Measurements from ENCODE around the gene ZDHHC20.

Gene ZDHHC20

DNA sequence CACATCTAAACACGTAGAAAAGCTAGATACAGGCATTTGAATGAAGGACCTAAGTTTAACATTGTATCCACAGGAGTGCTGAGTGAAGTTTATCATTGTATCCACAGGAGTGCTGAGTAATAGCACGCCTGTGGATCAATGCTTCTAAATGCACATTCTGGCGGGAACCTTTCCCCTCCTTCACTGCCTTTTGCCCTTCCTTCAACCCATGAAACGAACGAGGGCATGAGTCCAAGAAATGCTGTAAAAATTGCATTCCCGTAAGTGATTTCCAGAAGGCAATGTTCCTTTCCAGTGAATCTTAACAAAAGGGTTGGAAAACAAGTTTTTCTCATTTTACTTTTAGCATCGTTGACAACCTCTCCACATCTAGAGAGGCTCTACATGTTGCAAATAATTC is 88.1 kb downstream of the ZDHHC20 start:
- DNase-seq (ENCODE audit: low read depth): no peak
- no peak overlapping the region for H3K4me3 ChIP-seq (ENCODE audit: low read depth, low read length)

DNA sequence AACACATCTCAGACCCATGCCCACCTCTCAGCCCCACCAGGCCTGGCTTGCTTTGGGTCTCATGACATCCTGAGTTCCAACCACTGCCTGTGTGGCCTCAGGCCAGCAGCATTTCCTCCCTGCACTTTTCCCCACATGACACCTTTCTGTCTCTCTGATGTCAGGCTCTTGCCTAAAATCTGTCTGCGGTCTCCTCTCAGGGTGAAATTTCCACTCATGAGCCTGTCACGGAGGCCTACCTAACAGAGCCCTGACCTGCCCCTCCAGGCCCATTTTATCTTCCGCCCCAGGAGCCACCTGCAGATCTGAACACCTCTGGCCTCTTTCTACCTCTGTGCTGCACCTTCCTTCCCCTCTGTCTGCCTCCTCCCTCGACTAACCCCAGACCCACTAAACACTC is 93.5 kb downstream of the ZDHHC20 start:
- DNase-seq (ENCODE audit: low read depth): no peak
- H3K4me3 ChIP-seq (ENCODE audit: low read depth, low read length): no peak overlapping the region

DNA sequence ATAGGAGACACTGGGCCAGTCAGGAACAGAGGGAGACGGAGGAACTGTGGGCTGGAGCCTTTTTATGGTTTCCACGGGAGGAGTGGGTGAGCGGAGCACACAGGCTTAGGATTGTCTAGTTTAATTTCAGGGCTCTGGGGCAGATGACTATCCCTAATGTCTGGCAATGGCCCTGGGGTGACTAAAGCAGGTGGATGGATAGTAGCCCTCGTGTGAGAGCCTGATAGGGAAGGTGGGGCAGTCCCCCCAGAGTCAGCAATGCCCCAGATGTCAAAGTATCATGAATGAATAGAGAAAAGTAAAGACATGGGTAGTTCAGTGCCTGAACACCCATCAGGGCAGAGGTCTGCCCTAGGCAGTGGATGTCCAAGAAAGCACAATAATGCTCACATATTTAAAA is 94.2 kb downstream of the ZDHHC20 start:
- no peak for DNase-seq (ENCODE audit: low read depth)
- H3K4me3 ChIP-seq (ENCODE audit: low read depth, low read length): no peak overlapping the region

DNA sequence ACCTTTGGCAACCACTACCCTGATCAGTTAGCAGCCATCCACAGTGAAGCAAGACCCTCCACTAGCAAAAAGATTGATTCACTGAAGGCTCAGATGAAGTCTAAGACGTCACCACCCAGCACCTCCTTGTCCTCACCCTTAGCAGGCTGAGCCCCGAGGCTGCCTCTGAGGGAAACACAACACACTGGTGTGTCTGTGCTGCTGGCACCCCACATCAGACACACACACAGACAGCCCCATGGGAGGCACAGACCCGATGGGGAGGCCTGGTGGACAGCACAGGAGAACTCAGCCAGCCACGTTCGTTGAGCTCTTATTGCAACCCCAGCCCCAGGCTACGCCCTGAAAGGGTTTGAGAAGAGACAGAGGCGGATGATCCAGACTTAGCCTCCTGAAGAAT is 94.7 kb downstream of the ZDHHC20 start:
- no peak for DNase-seq (ENCODE audit: low read depth)
- H3K4me3 ChIP-seq (ENCODE audit: low read depth, low read length): no peak overlapping the region

DNA sequence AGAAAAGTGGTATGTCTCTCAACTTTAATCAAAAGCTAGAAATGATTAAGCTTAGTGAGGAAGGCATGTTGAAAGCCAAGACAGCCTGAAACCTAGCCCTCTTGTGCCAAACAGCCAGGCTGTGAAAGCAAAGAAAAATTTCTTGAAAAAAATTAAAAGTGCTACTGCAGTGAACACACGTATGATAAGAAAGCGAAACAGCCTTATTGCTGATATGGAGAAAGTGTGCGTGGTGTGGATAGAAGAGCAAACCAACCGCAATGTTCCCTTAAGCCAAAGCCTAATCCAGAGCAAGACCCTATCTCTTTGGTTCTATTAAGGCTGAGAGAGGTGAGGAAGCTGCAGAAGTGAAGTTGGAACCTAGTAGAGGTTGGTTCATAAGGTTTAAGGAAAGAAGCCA is 96.4 kb downstream of the ZDHHC20 start:
- H3K4me3 ChIP-seq (ENCODE audit: low read depth, low read length): no peak overlapping the region

DNA sequence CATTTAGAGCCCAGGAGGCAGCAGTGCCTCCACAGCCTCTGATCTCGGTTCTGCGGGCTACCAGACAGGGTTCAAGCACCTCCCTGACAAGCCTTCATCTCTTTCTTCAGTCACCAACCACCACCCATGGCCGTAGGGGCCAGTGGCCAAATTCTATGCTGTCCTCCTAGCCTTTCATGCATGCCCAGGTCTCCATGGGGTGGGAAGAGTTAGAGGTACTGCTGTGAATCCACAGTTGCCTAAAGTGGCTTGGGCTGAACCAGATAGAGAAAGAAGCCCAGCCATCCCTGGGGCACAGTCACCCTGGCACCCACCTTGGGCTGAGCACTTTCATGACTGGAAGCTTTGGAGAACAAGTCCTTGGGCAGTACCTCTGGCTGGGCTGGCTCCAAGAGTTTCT is 97.4 kb downstream of the ZDHHC20 start:
- H3K4me3 ChIP-seq (ENCODE audit: low read depth, low read length): no peak overlapping the region
- DNase-seq (ENCODE audit: low read depth): no peak

More for the DNA sequence above, 96.4 kb downstream of the ZDHHC20 start:
- no peak for DNase-seq (ENCODE audit: low read depth)

DNA sequence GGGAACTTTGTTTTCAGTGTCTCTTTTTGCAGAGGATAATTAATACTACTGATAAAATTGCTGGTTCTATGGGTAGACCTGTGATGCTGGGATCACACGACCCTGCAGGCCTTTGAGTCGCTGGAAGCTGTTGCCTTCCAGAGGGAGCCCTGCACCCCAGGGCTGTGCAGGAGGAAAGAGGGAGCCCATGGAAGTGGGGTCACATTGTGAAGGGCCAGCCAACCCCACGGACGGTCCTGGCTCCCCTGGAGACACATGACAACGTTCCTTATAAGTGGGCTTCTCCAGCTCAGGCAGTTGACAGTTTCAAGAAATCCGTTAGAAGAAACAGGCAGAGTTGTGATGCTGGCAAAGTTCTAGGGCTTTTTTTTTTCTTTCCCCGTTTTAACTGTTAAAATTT is 98.0 kb downstream of the ZDHHC20 start:
- DNase-seq (ENCODE audit: low read depth): no peak
- no peak overlapping the region for H3K4me3 ChIP-seq (ENCODE audit: low read depth, low read length)

DNA sequence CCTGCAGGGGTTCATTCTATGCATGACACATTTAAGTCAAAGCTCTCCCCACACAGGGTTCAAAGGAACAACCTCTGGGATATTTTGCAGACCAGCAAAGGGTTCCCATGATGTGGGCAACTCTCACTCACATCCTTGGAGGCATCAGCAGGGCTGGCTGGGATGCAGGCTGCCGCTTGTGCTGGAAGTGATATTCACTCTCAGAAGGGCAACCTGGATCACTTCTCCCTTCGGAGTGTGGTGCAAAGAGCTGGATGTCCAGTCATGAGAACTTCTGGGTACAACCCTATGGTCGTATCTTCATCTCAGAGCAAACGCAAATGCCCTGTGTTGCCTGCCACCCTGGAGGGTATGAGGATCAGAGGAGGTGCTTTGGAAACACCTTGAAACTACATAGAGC is 98.6 kb downstream of the ZDHHC20 start:
- H3K4me3 ChIP-seq (ENCODE audit: low read depth, low read length): no peak overlapping the region
- no peak for DNase-seq (ENCODE audit: low read depth)

DNA sequence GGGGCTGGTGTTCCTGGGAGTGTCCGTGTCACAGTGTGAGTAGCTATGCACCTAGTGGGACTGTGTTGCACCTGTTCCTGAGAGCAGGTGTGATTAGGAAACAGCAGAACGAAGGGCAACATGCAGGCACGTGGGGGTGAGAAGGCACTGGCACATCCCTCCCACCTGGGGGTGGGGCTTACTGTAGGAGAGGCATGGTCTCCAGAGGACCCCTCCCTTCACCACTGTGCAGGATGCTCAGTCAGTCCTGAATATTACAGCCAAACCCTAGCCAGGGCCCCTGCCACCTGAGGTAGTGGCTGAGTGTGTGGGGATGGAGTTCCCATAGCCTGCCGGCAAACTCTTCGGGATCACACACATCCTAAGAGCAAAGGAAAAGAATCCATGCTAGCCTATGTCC is 99.2 kb downstream of the ZDHHC20 start:
- no peak for DNase-seq (ENCODE audit: low read depth)
- no peak overlapping the region for H3K4me3 ChIP-seq (ENCODE audit: low read depth, low read length)

DNA sequence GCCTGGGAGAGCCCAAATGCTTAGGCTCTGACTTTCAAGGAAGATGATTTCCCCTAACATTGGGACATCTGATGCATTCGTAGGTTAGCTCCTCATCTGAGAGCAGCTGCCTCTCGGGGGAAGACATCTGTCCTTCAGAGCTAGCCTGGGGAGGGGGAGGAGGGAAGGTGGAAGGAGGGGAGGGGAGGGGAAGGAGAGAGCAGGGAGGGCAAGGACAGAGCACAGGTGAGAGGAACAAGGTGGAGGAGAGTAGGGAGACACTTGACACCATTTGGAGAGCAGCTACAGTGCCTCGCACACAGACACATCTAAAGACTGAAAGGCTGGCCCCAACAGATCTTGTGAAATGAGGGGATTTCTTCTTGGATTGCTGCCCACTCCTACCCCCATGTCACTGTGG is 103.8 kb downstream of the ZDHHC20 start:
- H3K4me3 ChIP-seq (ENCODE audit: low read depth, low read length): no peak overlapping the region
- no peak for DNase-seq (ENCODE audit: low read depth)

DNA sequence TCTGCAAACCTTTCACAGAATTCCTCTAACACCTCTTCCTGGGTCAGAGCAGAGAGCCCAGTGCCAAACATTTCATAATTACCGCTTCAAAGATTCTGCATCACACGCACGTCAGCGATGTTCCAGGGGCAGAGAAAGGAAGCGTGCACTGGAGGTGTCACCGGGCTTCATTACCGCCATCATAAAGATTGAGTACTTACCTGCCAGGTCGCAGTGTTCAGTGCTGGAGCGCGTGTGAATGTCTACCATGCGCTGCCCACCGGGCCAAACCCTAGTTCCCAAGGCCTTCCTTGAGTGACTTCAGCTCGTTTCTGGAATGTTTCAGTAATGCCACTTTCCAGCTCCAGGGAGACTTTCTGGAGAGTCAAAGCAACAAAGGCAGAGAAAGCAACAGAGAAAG is 104.4 kb downstream of the ZDHHC20 start:
- DNase-seq (ENCODE audit: low read depth): no peak
- H3K4me3 ChIP-seq (ENCODE audit: low read depth, low read length): no peak overlapping the region

DNA sequence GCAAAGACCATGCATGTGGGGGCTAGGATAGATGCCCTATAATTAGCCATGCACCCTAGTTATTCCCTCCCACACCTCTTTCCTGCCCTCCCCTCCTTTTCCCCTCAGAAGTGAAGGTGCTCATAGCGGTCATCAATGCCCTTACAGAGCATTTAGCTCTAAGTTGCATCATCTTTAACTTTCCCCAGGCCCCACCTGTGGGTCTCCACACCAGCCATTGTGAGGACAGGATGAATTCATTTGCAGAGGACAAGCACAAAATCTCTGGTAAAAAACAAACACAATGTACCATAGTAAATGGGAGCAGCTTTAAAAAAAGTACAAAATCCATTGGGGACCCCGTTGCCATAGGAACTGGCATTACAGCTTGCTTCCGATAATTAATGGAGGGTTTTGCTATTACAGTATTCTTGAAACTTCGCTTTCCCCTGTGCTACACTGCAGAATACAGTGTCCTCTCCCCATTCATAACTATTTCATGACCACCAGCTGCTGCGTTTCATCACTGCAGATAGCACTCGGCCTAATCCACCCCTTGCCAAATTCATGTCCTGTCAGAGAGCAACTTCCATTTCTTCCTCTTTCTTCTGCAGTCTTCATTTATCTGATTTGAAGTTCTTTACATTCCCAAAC is 110.5 kb downstream of the ZDHHC20 start:
- DNase-seq (ENCODE audit: low read depth): no peak

DNA sequence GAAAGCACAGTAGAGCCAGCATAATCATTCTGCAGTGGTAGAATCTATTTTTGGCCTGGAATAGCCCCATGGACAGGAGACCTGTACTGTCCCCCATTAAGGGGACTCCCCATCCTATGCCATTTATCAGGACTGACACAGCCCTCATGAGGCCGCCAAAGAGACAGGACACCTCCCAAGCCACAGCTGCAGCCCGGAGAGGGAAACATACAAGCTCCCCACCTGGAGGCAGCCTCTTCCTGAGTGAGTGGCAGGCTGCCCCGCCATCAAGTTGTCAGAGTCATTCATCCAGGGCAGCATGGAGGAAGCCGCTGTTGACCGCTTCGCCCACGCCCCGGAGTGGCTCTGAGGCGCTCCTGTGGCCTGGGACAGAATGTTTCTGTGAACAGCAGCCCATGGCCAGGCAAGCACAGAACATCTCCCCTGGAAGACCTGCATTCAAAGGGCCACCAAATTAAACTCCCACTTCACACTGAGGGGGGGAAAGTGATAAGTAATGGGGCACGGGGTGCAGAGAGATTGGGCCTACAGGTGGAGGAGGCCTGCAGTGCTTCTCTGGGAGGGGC is 111.3 kb downstream of the ZDHHC20 start:
- no peak for DNase-seq (ENCODE audit: low read depth)
- H3K4me3 ChIP-seq (ENCODE audit: low read depth, low read length): no peak overlapping the region

More for the DNA sequence above, 110.5 kb downstream of the ZDHHC20 start:
- no peak overlapping the region for H3K4me3 ChIP-seq (ENCODE audit: low read depth, low read length)

DNA sequence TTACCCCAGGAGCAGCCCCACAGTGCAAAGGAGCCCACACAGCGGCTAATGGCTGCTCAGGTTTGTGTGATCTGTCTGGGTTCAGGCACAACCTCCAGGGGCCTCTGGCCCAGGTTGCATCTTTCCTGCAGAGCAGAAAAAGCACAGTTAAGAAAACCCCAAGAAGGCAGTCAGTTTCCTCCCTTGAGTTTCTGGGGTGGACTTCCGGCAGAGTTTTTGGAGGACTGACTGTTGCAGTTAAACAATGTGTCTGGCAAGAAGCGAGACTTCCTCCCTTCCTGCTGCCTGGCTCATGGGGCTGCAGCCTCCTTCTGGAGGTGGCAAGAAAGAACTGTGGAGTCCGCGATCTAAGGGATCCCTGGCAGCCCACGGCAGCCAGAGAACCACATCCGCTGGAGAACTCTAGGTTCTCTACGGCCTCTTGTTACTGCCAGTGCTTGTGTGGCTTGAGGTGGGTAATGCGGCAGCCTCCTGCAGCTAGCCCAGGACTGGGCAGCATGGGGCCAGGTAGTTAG is 114.4 kb downstream of the ZDHHC20 start:
- no peak for DNase-seq (ENCODE audit: low read depth)
- H3K4me3 ChIP-seq (ENCODE audit: low read depth, low read length): no peak overlapping the region

DNA sequence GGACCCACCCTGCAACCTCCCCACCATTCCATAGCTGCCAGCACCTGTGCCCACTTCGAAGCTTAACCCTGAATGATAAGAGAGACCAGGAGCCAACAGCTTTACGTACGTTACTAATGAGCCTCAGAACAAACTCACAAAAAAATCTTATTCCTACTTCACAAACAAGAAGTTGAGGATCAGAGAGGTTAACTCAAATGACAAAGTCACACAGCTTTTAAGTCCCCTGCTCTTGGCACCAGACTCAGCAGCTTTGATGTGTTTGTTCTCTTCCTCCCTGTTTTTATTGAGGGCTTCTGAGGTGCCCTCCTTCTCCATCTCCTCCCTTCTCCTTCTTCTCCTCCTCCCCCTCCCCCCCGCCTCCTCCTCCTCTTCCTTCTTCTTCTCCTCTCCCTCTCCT is 115.4 kb downstream of the ZDHHC20 start:
- no peak overlapping the region for H3K4me3 ChIP-seq (ENCODE audit: low read depth, low read length)

DNA sequence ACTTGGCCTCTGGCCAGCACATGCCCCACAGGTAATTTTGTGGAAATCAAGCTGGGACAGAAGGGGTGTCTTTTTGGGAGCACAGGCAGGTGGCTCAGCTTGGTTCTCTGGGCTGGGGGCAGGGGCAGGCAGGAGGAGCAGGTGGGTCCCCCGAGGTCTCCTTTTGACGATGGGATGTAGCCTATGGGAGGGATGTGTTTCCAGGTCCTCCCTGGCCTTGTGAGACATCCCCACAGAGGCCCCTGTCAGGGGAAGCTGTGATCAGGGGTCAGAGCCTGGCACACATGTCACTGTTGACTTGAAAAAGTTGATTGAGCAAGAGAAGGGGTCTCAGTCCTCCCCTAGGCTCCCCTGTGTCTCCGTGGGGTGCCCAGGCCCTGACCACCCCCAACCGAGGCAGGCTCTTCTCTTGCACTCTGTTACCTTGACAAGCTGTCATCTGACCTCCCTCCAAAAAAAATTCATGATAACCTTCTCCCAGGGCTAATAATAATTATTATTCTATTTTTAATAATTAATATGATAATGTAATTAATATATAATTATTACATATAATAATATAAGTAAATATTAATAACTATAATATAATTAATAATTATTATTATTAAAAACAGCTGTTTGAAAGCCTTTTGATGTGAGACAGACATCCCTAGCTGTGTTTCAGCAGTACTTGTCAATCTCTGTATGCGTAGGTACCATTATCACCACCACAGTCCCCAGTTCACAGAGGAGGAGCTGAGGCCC is 116.2 kb downstream of the ZDHHC20 start:
- DNase-seq (ENCODE audit: low read depth): no peak
- no peak overlapping the region for H3K4me3 ChIP-seq (ENCODE audit: low read depth, low read length)

More for the DNA sequence above, 115.4 kb downstream of the ZDHHC20 start:
- no peak for DNase-seq (ENCODE audit: low read depth)

DNA sequence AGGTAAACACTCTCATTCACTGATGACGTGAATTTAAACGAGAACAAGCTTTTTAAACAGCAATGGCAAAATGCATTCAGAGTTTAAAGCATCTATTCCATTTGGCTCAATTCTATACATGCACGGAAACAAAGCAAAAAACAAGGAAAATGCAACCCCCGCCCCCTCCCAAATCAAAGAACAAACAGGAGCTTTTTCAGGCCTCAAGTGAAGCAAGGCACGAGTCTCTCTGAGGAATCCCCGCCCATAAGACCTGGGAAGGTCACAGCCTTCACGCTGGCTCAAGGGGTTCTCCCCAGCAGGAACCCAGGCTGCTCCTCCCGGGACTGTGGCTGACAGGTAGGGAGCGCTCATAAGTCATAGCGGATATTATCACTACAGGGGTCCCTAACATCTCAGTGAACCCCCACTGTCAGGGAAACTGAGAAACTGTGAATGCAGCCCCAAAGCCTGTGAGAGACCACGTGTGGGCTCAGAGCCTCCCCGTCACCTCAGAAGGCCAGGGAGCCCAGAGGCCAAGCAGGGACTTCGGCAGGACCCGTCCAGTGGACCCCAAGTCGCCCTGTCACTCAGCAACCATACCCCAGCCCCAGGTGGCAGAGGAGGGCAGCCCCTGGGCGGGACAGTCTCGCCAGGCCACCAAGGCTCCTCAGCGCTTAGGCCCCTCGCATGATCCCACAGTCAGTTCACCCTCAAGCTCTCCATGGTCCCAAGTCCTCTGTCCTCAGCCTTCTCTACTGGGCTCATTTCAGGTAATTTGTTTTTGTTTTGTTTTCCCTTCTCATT is 117.3 kb downstream of the ZDHHC20 start:
- no peak overlapping the region for H3K4me3 ChIP-seq (ENCODE audit: low read depth, low read length)
- no peak for DNase-seq (ENCODE audit: low read depth)

DNA sequence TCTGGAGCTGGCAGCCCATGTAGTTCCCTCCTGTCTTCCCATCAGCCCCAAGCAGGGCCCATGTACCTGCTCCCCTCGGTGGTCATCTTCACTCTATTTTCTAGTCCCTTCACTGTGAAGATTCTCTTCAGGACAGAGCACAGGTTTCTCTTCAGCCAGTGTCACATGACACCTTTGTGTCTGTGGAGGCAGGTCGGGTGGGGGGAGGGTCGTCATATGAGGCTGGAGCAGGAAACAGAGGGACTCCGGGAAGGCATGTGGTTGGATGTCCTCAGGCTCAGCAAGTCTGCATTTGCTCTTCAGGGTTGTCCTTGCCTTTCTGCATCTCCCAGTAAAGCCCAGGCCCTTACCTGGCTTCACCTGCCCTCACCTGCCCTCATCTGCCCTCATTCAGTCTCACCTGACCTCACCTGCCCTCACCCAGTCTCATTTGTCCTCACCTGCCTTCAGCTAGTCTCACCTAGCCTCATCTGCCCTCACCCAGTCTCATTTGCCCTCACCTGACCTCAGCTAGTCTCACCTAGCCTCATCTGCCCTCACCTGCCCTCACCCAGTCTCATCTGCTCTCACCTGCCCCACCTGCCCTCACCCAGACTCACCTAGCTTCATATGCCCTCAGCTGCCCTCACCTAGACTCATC is 120.3 kb downstream of the ZDHHC20 start:
- H3K4me3 ChIP-seq (ENCODE audit: low read depth, low read length): no peak overlapping the region
- no peak for DNase-seq (ENCODE audit: low read depth)

DNA sequence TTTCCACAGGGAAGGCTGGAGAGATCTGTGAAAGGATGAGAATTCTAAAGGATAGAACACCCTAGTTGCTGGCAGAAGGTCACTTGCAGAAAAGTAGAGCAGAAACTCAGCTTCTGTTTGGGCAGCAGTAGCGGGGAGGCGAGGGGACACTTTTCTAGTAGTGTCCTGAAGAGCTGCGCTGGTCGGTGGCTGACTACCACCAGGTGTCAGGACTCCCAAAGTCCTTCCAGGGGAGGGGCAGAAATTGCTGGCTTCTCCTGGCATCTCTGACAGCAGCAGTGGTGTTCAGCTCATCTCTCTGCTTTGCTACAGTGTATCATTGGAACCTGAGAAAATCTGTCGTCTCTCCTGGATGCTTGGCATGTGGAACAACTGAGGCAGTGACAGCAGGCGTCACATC is 120.9 kb downstream of the ZDHHC20 start:
- DNase-seq (ENCODE audit: low read depth): no peak
- no peak overlapping the region for H3K4me3 ChIP-seq (ENCODE audit: low read depth, low read length)

All from skeletal muscle cell (primary cell).